CD14-positive monocyte (primary cell): Measurements from ENCODE around the gene UROD. TPM values are rescaled to one million over a fixed set of nuclear protein-coding genes. Genes with fewer than 3 reads are reported as not detected.

Experiments used
- DNase-seq, 3 donors: peaks; one replicate each; pipeline ENCODE4 v3.0.0-alpha.2; 2011 to 2022
- H2AFZ ChIP-seq: 2 replicates; pipeline ENCODE4 v1.6.0; 2012; ENCODE audit warnings: mild to moderate bottlenecking, low read depth, low read length, inconsistent platforms; ENCODE audit not compliant: insufficient read depth, poor library complexity, severe bottlenecking
- H3K27ac ChIP-seq, 2 donors: 1 replicate in 1 of 2; 2 replicates in 1 of 2; pipeline ENCODE4 v1.5.1; 2012 to 2013; ENCODE audit warnings: low read length in 2 of 2, control low read depth in 1 of 2, inconsistent platforms in 1 of 2, low read depth in 1 of 2, mild to moderate bottlenecking in 1 of 2
- H3K27me3 ChIP-seq, 2 donors: one replicate each; pipeline versions ENCODE4 v1.6.0 to v1.6.1; 2011 to 2013; ENCODE audit warnings: low read length in 2 of 2; ENCODE audit not compliant: control insufficient read depth in 2 of 2, insufficient read depth in 2 of 2
- H3K36me3 ChIP-seq, 2 donors: replicated peaks in 1 of 2; 1 replicate in 1 of 2; 2 replicates in 1 of 2; pipeline versions ENCODE4 v1.5.1 to v1.6.1; 2012 to 2013; ENCODE audit warnings: low read length in 2 of 2, control low read depth in 1 of 2, inconsistent platforms in 1 of 2, mild to moderate bottlenecking in 1 of 2; ENCODE audit not compliant: insufficient read depth in 2 of 2, control insufficient read depth in 1 of 2
- H3K4me1 ChIP-seq, 2 donors: 1 replicate in 1 of 2; 2 replicates in 1 of 2; pipeline versions ENCODE4 v1.5.1 to v1.6.1; 2012 to 2013; ENCODE audit warnings: low read length in 2 of 2, control low read depth in 1 of 2, inconsistent platforms in 1 of 2, mild to moderate bottlenecking in 1 of 2, moderate library complexity in 1 of 2; ENCODE audit not compliant: insufficient read depth in 2 of 2, control insufficient read depth in 1 of 2
- H3K4me2 ChIP-seq: replicated peaks from 2 replicates; pipeline ENCODE3; 2012; ENCODE audit warnings: low read length, moderate library complexity, mild to moderate bottlenecking; ENCODE audit not compliant: poor library complexity, severe bottlenecking; ENCODE audit errors: extremely low read depth
- H3K4me3 ChIP-seq, 3 experiments: fragments of 200-600 bp in 1 of 3; sonication (generic) in 1 of 3; replicated peaks in 1 of 3; 1 replicate in 2 of 3; 2 replicates in 1 of 3; pipeline ENCODE4 v1.5.1; 2011 to 2013; ENCODE audit warnings: low read length in 3 of 3, mild to moderate bottlenecking in 3 of 3, control low read depth in 2 of 3, low read depth in 2 of 3, inconsistent platforms in 1 of 3, moderate library complexity in 1 of 3
- H3K79me2 ChIP-seq: 2 replicates; pipeline ENCODE4 v1.6.0; 2012; ENCODE audit warnings: mild to moderate bottlenecking, control low read depth, inconsistent platforms, low read length, moderate library complexity; ENCODE audit not compliant: insufficient read depth
- H3K9ac ChIP-seq: 2 replicates; pipeline ENCODE4 v1.6.0; 2017; ENCODE audit warnings: low read length, mild to moderate bottlenecking; ENCODE audit not compliant: insufficient read depth, poor library complexity, severe bottlenecking
- H3K9me3 ChIP-seq, 2 donors: replicated peaks in 1 of 2; 1 replicate in 1 of 2; 2 replicates in 1 of 2; pipeline versions ENCODE4 v1.5.1 to v1.6.1; 2012 to 2013; ENCODE audit warnings: low read length in 2 of 2, control low read depth in 1 of 2; ENCODE audit not compliant: control insufficient read depth in 1 of 2, insufficient read depth in 1 of 2
- H4K20me1 ChIP-seq: 2 replicates; pipeline ENCODE4 v1.6.0; 2012; ENCODE audit warnings: mild to moderate bottlenecking, low read length, control low read depth, moderate library complexity; ENCODE audit not compliant: insufficient read depth
- H3K27ac Mint-ChIP-seq, 7 donors: one replicate each; pipeline ENCODE4 v1.8.0; 2020; ENCODE audit warnings: mild to moderate bottlenecking in 7 of 7, mixed read lengths in 7 of 7, moderate library complexity in 6 of 7, inconsistent platforms in 2 of 7
- H3K27me3 Mint-ChIP-seq, 3 donors: one replicate each; pipeline ENCODE4 v1.8.0; 2021 to 2022; ENCODE audit warnings: low read depth in 3 of 3, mild to moderate bottlenecking in 3 of 3, mixed read lengths in 3 of 3, moderate library complexity in 3 of 3, inconsistent platforms in 1 of 3
- H3K36me3 Mint-ChIP-seq, 2 donors: one replicate each; pipeline ENCODE4 v1.8.0; 2020; ENCODE audit warnings: mixed read lengths in 2 of 2, inconsistent platforms in 1 of 2, mild to moderate bottlenecking in 1 of 2
- H3K4me1 Mint-ChIP-seq: one replicate; pipeline ENCODE4 v1.8.0; 2020; ENCODE audit warnings: mild to moderate bottlenecking, mixed read lengths
- H3K4me3 Mint-ChIP-seq, 2 donors: one replicate each; pipeline ENCODE4 v1.8.0; 2020; ENCODE audit warnings: mild to moderate bottlenecking in 2 of 2, mixed read lengths in 2 of 2, moderate library complexity in 1 of 2
- H3K9me3 Mint-ChIP-seq, 7 donors: one replicate each; pipeline ENCODE4 v1.8.0; 2020 to 2022; ENCODE audit warnings: mixed read lengths in 7 of 7, mild to moderate bottlenecking in 6 of 7, moderate library complexity in 6 of 7, inconsistent platforms in 2 of 7
- WGBS: methylation state at CpG from one replicate; pipeline ENCODE4 v1.1.5; 2013; ENCODE audit warnings: missing lambda C conversion rate; ENCODE audit not compliant: insufficient coverage; 5-methylcytosine and 5-hydroxymethylcytosine counted together
- intact Hi-C, 2 donors: fragments of 100-400 bp; cut with micrococcal nuclease; formaldehyde crosslinking; loops; one replicate each; pipeline versions ENCODE4 v1.15.0 to v1.15.1; 2023
- polyA plus RNA-seq, 3 donors: library from polyadenylated mRNA; depleted of rRNA in 1 of 3; unstranded in 2 of 3; stranded (reverse) in 1 of 3; fragments of 300-500 nt in 2 of 3; fragments of >200 nt in 1 of 3; fragmentation: Illumina TruSeq in 2 of 3; gene quantifications; 1 replicate in 2 of 3; 2 replicates in 1 of 3; pipeline ENCODE4 v1.2.3, GENCODE V29; 2012 to 2021
- TF ChIP-seq, protein P1 (sequence below): fragments of 200-600 bp; IDR thresholded peaks from one replicate; pipeline ENCODE4 v1.8.0; 2022; ENCODE audit warnings: antibody characterized with exemption, mild to moderate bottlenecking

UROD gene
- polyA plus RNA-seq, 3 donors: 98.2 to 115 (median 108) TPM

DNA sequence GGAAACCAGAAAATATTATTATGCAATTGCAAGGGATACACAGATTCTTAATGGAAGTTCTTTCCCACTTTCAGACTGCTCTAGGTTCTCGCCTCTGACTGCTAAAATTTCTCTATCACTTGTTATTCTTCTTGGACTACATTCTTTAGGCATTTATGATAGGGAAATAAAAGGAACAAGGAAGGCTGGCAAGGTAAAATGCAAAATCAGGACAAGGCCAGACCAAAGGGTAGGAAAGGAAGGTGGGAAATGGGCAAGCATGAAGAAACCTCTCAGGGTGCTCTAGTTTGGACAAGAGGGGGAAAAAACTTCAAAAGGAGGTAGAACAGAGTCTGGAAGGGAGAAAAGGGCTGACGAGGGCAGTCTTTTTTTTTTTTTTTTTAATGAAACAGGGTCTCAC lies 26.2 kb downstream of the UROD start:
- Mint-ChIP-seq H3K27me3 (no peaks in the 10 kb centered on the region), H3K4me3 (no peak overlapping the region), H3K4me1 (peaks cover 3% of the 10 kb centered on the region), H3K27ac (peak overlapping the region in 1 of 7 donors; percentile 57), H3K36me3 (no peaks in the 10 kb centered on the region), H3K9me3 (no peaks in the 10 kb centered on the region)
- intact Hi-C loops: no loop called here
- no peak for DNase-seq
- Histone ChIP-seq H3K27me3 (no peaks in the 10 kb centered on the region), H3K27ac (no peak overlapping the region), H3K36me3 (no peaks in the 10 kb centered on the region), H3K4me1 (no peaks in the 10 kb centered on the region), H4K20me1 (no peaks in the 10 kb centered on the region), H3K9ac (no peak overlapping the region), H3K79me2 (no peaks in the 10 kb centered on the region), H3K4me3 (no peak overlapping the region), H3K4me2 (no peak overlapping the region), H3K9me3 (no peaks in the 10 kb centered on the region), H2AFZ (no peak overlapping the region)
- TF ChIP-seq, protein P1, sequence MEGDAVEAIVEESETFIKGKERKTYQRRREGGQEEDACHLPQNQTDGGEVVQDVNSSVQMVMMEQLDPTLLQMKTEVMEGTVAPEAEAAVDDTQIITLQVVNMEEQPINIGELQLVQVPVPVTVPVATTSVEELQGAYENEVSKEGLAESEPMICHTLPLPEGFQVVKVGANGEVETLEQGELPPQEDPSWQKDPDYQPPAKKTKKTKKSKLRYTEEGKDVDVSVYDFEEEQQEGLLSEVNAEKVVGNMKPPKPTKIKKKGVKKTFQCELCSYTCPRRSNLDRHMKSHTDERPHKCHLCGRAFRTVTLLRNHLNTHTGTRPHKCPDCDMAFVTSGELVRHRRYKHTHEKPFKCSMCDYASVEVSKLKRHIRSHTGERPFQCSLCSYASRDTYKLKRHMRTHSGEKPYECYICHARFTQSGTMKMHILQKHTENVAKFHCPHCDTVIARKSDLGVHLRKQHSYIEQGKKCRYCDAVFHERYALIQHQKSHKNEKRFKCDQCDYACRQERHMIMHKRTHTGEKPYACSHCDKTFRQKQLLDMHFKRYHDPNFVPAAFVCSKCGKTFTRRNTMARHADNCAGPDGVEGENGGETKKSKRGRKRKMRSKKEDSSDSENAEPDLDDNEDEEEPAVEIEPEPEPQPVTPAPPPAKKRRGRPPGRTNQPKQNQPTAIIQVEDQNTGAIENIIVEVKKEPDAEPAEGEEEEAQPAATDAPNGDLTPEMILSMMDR: no peak
- WGBS: no CpG with 5 or more reads among the region's 2 CpGs

DNA sequence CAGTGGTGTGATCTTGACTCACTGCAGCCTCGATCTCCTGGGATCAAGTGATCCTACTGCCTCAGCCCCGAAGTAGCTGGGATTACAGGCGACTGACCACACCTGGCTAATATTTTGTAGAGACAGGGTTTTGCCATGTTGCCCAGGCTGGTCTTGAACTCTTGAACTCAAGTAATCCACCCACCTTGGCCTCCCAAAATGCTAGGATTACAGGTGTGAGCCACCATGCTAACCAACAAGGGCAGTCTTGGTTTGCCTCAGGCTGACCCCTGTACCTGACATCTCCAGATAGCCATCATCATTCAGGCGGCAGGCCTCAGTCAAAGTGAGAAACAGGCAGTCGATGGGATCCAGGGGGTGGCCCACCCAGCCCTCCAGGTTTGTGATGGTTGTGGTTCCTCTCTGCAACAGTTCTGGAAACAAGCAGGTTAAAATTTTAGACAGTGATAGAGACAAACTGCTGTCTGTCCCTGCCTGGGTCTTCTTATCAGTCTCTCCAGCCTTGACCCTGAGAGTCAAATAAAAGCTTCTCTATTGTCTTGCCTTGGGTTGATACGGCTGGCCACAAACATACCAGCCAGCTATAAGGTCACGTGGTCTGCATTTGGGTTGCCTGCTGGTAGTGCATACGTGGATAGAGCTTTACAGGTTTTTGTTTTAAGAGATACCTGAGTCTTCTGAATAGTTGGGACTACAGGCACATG lies 26.8 kb downstream of the UROD start:
- Histone ChIP-seq H3K27ac (no peak overlapping the region), H3K27me3 (no peaks in the 10 kb centered on the region), H3K4me2 (no peak overlapping the region), H3K9me3 (no peaks in the 10 kb centered on the region), H3K4me1 (no peaks in the 10 kb centered on the region), H3K79me2 (no peaks in the 10 kb centered on the region), H3K4me3 (no peak overlapping the region), H4K20me1 (no peaks in the 10 kb centered on the region), H3K36me3 (no peaks in the 10 kb centered on the region), H2AFZ (no peak overlapping the region), H3K9ac (no peak overlapping the region)
- TF ChIP-seq, protein P1: no peak
- Mint-ChIP-seq H3K27me3 (no peaks in the 10 kb centered on the region), H3K4me1 (peaks cover 3% of the 10 kb centered on the region), H3K9me3 (no peaks in the 10 kb centered on the region), H3K27ac (no peak overlapping the region), H3K4me3 (no peak overlapping the region), H3K36me3 (no peaks in the 10 kb centered on the region)
- no peak for DNase-seq
- 96% methylated on average over 5 of the region's 8 CpGs for WGBS
- intact Hi-C loops: no loop called here
